HepG2 (cell line): ENCODE data around the gene WDR41. TPM values are rescaled to one million over a fixed set of nuclear protein-coding genes. Genes with fewer than 3 reads are reported as not detected.

Experiments
- ATAC-seq: fragments of 200-7000 bp; cut with Tn5 transposase; 3 replicates; pipeline ENCODE4 v1.9.1; 2020; ENCODE audit warnings: mild to moderate bottlenecking, moderate library complexity
- BruUV-seq: library from RNA; stranded (reverse); fragments of 400-500 nt; replicated peaks from 2 replicates; lab custom pipeline; 2021; lab: Mats Ljungman, UMichigan
- CTCF ChIA-PET: fragments of 300-600 bp; formaldehyde crosslinking; extraction: SDS; loops from one replicate; lab custom pipeline; 2021; ENCODE audit warnings: low total read pairs, inconsistent platforms, low intra/inter-chr PET ratio; lab: Yijun Ruan, JAX
- POLR2A ChIA-PET: fragments of 350-600 bp; sonication (Branson Sonifier 250); formaldehyde crosslinking; loops from one replicate; lab custom pipeline; 2020; ENCODE audit warnings: antibody characterized with exemption, inconsistent platforms; lab: Yijun Ruan, JAX
- DNase-seq: peaks from one replicate; pipeline ENCODE4 v3.0.0-alpha.2; 2015; ENCODE audit warnings: low spot score
- FAIRE-seq: peaks from 3 replicates; lab custom pipeline; 2011; peaks lifted over from hg19 to GRCh38; lab: Jason Lieb, UNC
- H2AFZ ChIP-seq: one replicate; pipeline ENCODE4 v1.6.1; 2011; ENCODE audit warnings: low read length, inconsistent platforms
- H3K27ac ChIP-seq: fragments of 300-600 bp; 3 replicates; pipeline ENCODE4 v1.8.0; 2011; ENCODE audit warnings: mixed run types, mild to moderate bottlenecking, mixed read lengths, low read length, inconsistent platforms; ENCODE audit not compliant: insufficient read depth; ENCODE audit errors: extremely low read length
- H3K27me3 ChIP-seq, 2 experiments: fragments of 200-600 bp in 1 of 2; 2 replicates in 1 of 2; 3 replicates in 1 of 2; pipeline versions ENCODE4 v1.6.0 to v1.8.0; 2011; ENCODE audit warnings: low read length in 2 of 2, mild to moderate bottlenecking in 2 of 2, moderate library complexity in 2 of 2, inconsistent platforms in 1 of 2; ENCODE audit not compliant: insufficient read depth in 2 of 2, control insufficient read depth in 1 of 2
- H3K36me3 ChIP-seq, 2 experiments: fragments of 200-600 bp in 1 of 2; replicated peaks in 1 of 2; 2 replicates in 1 of 2; 3 replicates in 1 of 2; pipeline versions ENCODE4 v1.5.1 to v1.8.0; 2011; ENCODE audit warnings: low read length in 2 of 2, inconsistent platforms in 1 of 2; ENCODE audit not compliant: insufficient read depth in 2 of 2, control insufficient read depth in 1 of 2
- H3K4me1 ChIP-seq: 2 replicates; pipeline ENCODE4 v1.5.1; 2012; ENCODE audit warnings: low read length, inconsistent platforms; ENCODE audit not compliant: insufficient read depth
- H3K4me2 ChIP-seq: 2 replicates; pipeline ENCODE4 v1.6.0; 2011; ENCODE audit warnings: low read depth, low read length, inconsistent platforms
- H3K4me3 ChIP-seq, 3 experiments: fragments of 200-600 bp in 1 of 3; sonication (generic), shearing (Covaris generic) in 1 of 3; replicated peaks in 1 of 3; 2 replicates each; pipeline ENCODE4 v1.5.1; 2011 to 2016; ENCODE audit warnings: low read length in 3 of 3, inconsistent platforms in 2 of 3, low read depth in 2 of 3, mild to moderate bottlenecking in 2 of 3, control low read depth in 1 of 3, mixed read lengths in 1 of 3; ENCODE audit not compliant: insufficient read depth in 1 of 3
- H3K79me2 ChIP-seq: one replicate; pipeline ENCODE4 v1.6.1; 2011; ENCODE audit warnings: low read length, inconsistent platforms; ENCODE audit not compliant: insufficient read depth
- H3K9ac ChIP-seq: 2 replicates; pipeline ENCODE4 v1.6.0; 2011; ENCODE audit warnings: mild to moderate bottlenecking, low read depth, low read length, inconsistent platforms; ENCODE audit not compliant: insufficient read depth
- H3K9me3 ChIP-seq: 2 replicates; pipeline ENCODE4 v1.5.1; 2012; ENCODE audit warnings: mild to moderate bottlenecking, low read length
- H4K20me1 ChIP-seq: 2 replicates; pipeline ENCODE4 v1.6.0; 2011; ENCODE audit warnings: inconsistent platforms, mild to moderate bottlenecking, low read length, moderate library complexity; ENCODE audit not compliant: insufficient read depth
- ARNT ChIP-seq: fragments of 450-650 bp; IDR thresholded peaks from 2 replicates; pipeline ENCODE4 v1.6.1; 2017
- ATF6 ChIP-seq: sonication (generic); formaldehyde crosslinking; conservative IDR thresholded peaks from 2 replicates; pipeline ENCODE4 v1.4.0; 2020; ENCODE audit warnings: missing genetic modification reagents
- ELF4 ChIP-seq: sonication (generic); formaldehyde crosslinking; IDR thresholded peaks from 2 replicates; pipeline ENCODE4 v1.5.0; 2020; ENCODE audit warnings: missing genetic modification reagents, mild to moderate bottlenecking, moderate library complexity, borderline replicate concordance
- FOXP1 ChIP-seq, 2 experiments: fragments of 450-650 bp in 1 of 2; IDR thresholded peaks; 2 replicates each; pipeline ENCODE4 v1.6.1; 2017 to 2018; ENCODE audit warnings: antibody characterized with exemption in 1 of 2
- HMGXB3 ChIP-seq: sonication (generic); formaldehyde crosslinking; IDR thresholded peaks from 2 replicates; pipeline ENCODE4 v1.4.0; 2020; ENCODE audit warnings: missing genetic modification reagents, borderline replicate concordance
- HOXA5 ChIP-seq: sonication (generic); formaldehyde crosslinking; IDR thresholded peaks from 2 replicates; pipeline ENCODE4 v1.4.0; 2020; ENCODE audit warnings: missing genetic modification reagents
- MAX ChIP-seq: IDR thresholded peaks from 2 replicates; pipeline ENCODE4 v1.6.1; 2012; ENCODE audit warnings: inconsistent platforms
- POLR2A ChIP-seq, 2 experiments: IDR thresholded peaks; 2 replicates each; pipeline ENCODE4 v1.6.1; 2011; ENCODE audit warnings: low read depth in 2 of 2, low read length in 2 of 2, mild to moderate bottlenecking in 1 of 2, moderate library complexity in 1 of 2; ENCODE audit not compliant: insufficient read depth in 1 of 2
- RAD51 ChIP-seq: fragments of 450-650 bp; IDR thresholded peaks from 2 replicates; pipeline ENCODE4 v1.6.1; 2016; ENCODE audit warnings: borderline replicate concordance
- RFX1 ChIP-seq: fragments of 450-650 bp; IDR thresholded peaks from 2 replicates; pipeline ENCODE4 v1.6.1; 2017
- SALL1 ChIP-seq: sonication (generic); formaldehyde crosslinking; IDR thresholded peaks from 2 replicates; pipeline ENCODE4 v1.8.0; 2022; ENCODE audit warnings: mild to moderate bottlenecking, missing genetic modification reagents
- SKIL ChIP-seq: sonication (generic); formaldehyde crosslinking; IDR thresholded peaks from 2 replicates; pipeline ENCODE4 v1.8.0; 2022; ENCODE audit warnings: missing genetic modification reagents, mild to moderate bottlenecking, moderate library complexity, borderline replicate concordance
- ZBTB39 ChIP-seq: sonication (generic); formaldehyde crosslinking; IDR thresholded peaks from 2 replicates; pipeline ENCODE4 v1.5.0; 2020; ENCODE audit warnings: missing genetic modification reagents
- ZNF138 ChIP-seq: sonication (generic); formaldehyde crosslinking; IDR thresholded peaks from 2 replicates; pipeline ENCODE4 v1.5.0; 2020; ENCODE audit warnings: mild to moderate bottlenecking, low read depth, missing genetic modification reagents
- ZNF577 ChIP-seq: sonication (generic); formaldehyde crosslinking; IDR thresholded peaks from 2 replicates; pipeline ENCODE4 v1.4.0; 2020; ENCODE audit warnings: mild to moderate bottlenecking, low read depth, missing genetic modification reagents, borderline replicate concordance
- WGBS: methylation state at CpG from one replicate; pipeline ENCODE4 v1.1.6; 2017; ENCODE audit warnings: low lambda C conversion rate; 5-methylcytosine and 5-hydroxymethylcytosine counted together
- in situ Hi-C: cut with HindIII; loops from 2 replicates; pipeline ENCODE4 v1.10.0; 2017; ENCODE audit warnings: low pct_unique_long_range_greater_than_20kb; ENCODE audit not compliant: extremely low pct_ligation_motif_present
- intact Hi-C: fragments of 100-400 bp; cut with micrococcal nuclease; formaldehyde crosslinking; loops from one replicate; pipeline ENCODE4 v1.10.0; 2022; ENCODE audit not compliant: unreplicated experiment
- polyA plus RNA-seq, 8 experiments: library from polyadenylated mRNA; depleted of rRNA in 3 of 8; stranded (reverse) in 7 of 8; unstranded in 1 of 8; fragments of >200 nt; fragmentation: Illumina TruSeq in 4 of 8; extraction: Trizol in 4 of 8; gene quantifications; 2 replicates each; pipeline versions ENCODE4 v1.2.1 to v1.2.3, GENCODE V29; 2011 to 2016; ENCODE audit warnings: low read depth in 4 of 8, missing spikeins in 1 of 8, mixed read lengths in 1 of 8; ENCODE audit not compliant: insufficient read depth in 1 of 8
- total RNA-seq, 5 experiments: library from RNA; depleted of rRNA; stranded (reverse); fragments of >200 nt; fragmentation: Illumina TruSeq; extraction: Trizol; gene quantifications; 2 replicates each; pipeline ENCODE4 v1.2.3, GENCODE V29; 2016; ENCODE audit warnings: low read depth in 1 of 5

Gene WDR41
- total and polyA plus RNA-seq, 2 of the 13 experiments (the other 11 are each of a cell fraction or from before 2014, with no cell fraction given): 18.9 to 39.3 TPM

- H3K9me3 ChIP-seq: no peaks in the 10 kb centered on the region
- no peak overlapping the region for H3K4me2 ChIP-seq
- BruUV-seq: no TSS peak
- H3K9ac ChIP-seq: no peak overlapping the region
- CTCF ChIA-PET: no interaction called here
- DNase-seq (peak; percentile 27), ATAC-seq (peak; percentile 44; the same call in 1 of the 3 replicates), FAIRE-seq (no peak)
- H2AFZ ChIP-seq: no peak overlapping the region
- H3K4me1 ChIP-seq: peaks cover 31% of the 10 kb centered on the region
- no peaks in the 10 kb centered on the region for H3K79me2 ChIP-seq
- POLR2A ChIA-PET: no interaction called here
- H3K4me3 ChIP-seq: no peak overlapping the region
- peaks cover 0 to 3% of the 10 kb centered on the region in 2 experiments; a peak in 1 of 5 replicates for H3K27me3 ChIP-seq
- H4K20me1 ChIP-seq: no peaks in the 10 kb centered on the region
- H3K27ac ChIP-seq: no peak overlapping the region
- no peaks in the 10 kb centered on the region for H3K36me3 ChIP-seq
- 0% methylated on average over 2 of the region's 2 CpGs for WGBS
- in situ Hi-C loops: no loop called here
- intact Hi-C loops: no loop called here
- TF ChIP-seq POLR2A (IDR thresholded peaks at IDR 0.05; ENCODE audit: insufficient read depth in 1 of 2, low read depth in 2 of 2, low read length in 2 of 2): no peak
- no peak for TF ChIP-seq ZNF577 (CRISPR knock-in tag)
- TF ChIP-seq ELF4 (CRISPR knock-in tag): no peak
- TF ChIP-seq ZNF138 (CRISPR knock-in tag): no peak
- TF ChIP-seq ATF6 (CRISPR knock-in tag): no peak
- no peak for TF ChIP-seq RAD51
- TF ChIP-seq SALL1: no peak
- TF ChIP-seq RFX1: no peak
- TF ChIP-seq ZBTB39 (CRISPR knock-in tag): no peak
- TF ChIP-seq SKIL: no peak
- peak; percentile 29; the same call in 1 of the 2 replicates for TF ChIP-seq MAX
- no peak for TF ChIP-seq HMGXB3
- no peak for TF ChIP-seq HOXA5 (CRISPR knock-in tag)
- no peak for TF ChIP-seq ARNT
- TF ChIP-seq FOXP1 (IDR thresholded peaks at IDR 0.05): no peak
- TF ChIP-seq FOXP1 (CRISPR knock-in tag; IDR thresholded peaks at IDR 0.05): no peak
Measured at GRCh38 chr5:77390795-77391194, 101.3 kb downstream of the WDR41 start.
